Adipose tissue (tissue), 3 donors: ENCODE measurements around the gene GAB2. TPM values are rescaled to one million over a fixed set of nuclear protein-coding genes. Genes with fewer than 3 reads are reported as not detected.

Source experiments
- H3K27ac ChIP-seq: one replicate; pipeline ENCODE4 v1.5.1; 2013; ENCODE audit warnings: low read depth, low read length
- WGBS, 3 donors: extraction: QIAGEN DNeasy Blood & Tissue Kit; methylation state at CpG; one replicate each; pipeline ENCODE4 v1.1.7; 2013; 5-methylcytosine and 5-hydroxymethylcytosine counted together
- polyA plus RNA-seq, 3 donors: library from polyadenylated mRNA; stranded (reverse); fragments of 200-250 nt; gene quantifications; one replicate each; pipeline ENCODE4 v1.2.3, GENCODE V29; 2013
- donor health status: healthy with polysubstance abuse.
- donor health status: Bipolar disorder and iron deficiency.
- donor health status: healthy.

The GAB2 gene
- polyA plus RNA-seq, 3 donors = 5.3 to 24.9 (median 22.8) TPM

- H3K27ac ChIP-seq = no peak overlapping the region
- 91 to 95% (median 93%) methylated on average over 14 of the region's 14 CpGs for WGBS, 3 donors
Measured at GRCh38 chr11:78351979-78352841, 65.4 kb downstream of the GAB2 start.

GRCh38 chr11:78351193-78351592 lies 66.4 kb downstream of the GAB2 start:
- no peak overlapping the region for H3K27ac ChIP-seq
- 47 to 89% (median 48%) methylated on average over 3 of the region's 3 CpGs for WGBS, 3 donors

GRCh38 chr11:78350646-78351165 lies 66.9 kb downstream of the GAB2 start:
- no peak overlapping the region for H3K27ac ChIP-seq
- WGBS, 3 donors = 4 to 43% (median 6%) methylated on average over 7 of the region's 7 CpGs

GRCh38 chr11:78350091-78350645 lies 67.5 kb downstream of the GAB2 start:
- no peak overlapping the region for H3K27ac ChIP-seq
- 6 to 36% (median 9%) methylated on average over 6 of the region's 6 CpGs for WGBS, 3 donors

- no peak overlapping the region for H3K27ac ChIP-seq
- WGBS, 3 donors = 16 to 44% (median 27%) methylated on average over 3 of the region's 3 CpGs
Measured at GRCh38 chr11:78349624-78350023, 68.0 kb downstream of the GAB2 start.

- 41 to 67% (median 42%) methylated on average over 3 of the region's 3 CpGs for whole genome bisulfite sequencing, 3 donors
- H3K27ac ChIP-seq = no peak overlapping the region
Measured at GRCh38 chr11:78349114-78349513, 68.5 kb downstream of the GAB2 start.

- H3K27ac ChIP-seq = no peak overlapping the region
Measured at GRCh38 chr11:78347956-78348355, 69.7 kb downstream of the GAB2 start.

GRCh38 chr11:78346799-78347198 lies 70.8 kb downstream of the GAB2 start:
- WGBS, 3 donors = 60 to 83% (median 68%) methylated on average over 1 of the region's 1 CpG
- H3K27ac ChIP-seq = no peak overlapping the region

- 84 to 96% (median 86%) methylated on average over 3 of the region's 3 CpGs for WGBS, 3 donors
Measured at GRCh38 chr11:78345450-78345849, 72.2 kb downstream of the GAB2 start.

GRCh38 chr11:78344676-78345075 lies 72.9 kb downstream of the GAB2 start:
- WGBS, 3 donors = 95 to 100% (median 100%) methylated on average over 2 of the region's 2 CpGs
- H3K27ac ChIP-seq = no peak overlapping the region

More at GRCh38 chr11:78345450-78345849, 72.2 kb downstream of the GAB2 start:
- H3K27ac ChIP-seq = no peak overlapping the region

GRCh38 chr11:78344094-78344493 lies 73.5 kb downstream of the GAB2 start:
- no peak overlapping the region for H3K27ac ChIP-seq
- 93 to 98% (median 95%) methylated on average over 1 of the region's 1 CpG for WGBS, 3 donors

GRCh38 chr11:78343303-78343702 lies 74.3 kb downstream of the GAB2 start:
- 97 to 100% (median 98%) methylated on average over 2 of the region's 2 CpGs for WGBS, 3 donors
- no peak overlapping the region for H3K27ac ChIP-seq

- no peak overlapping the region for H3K27ac ChIP-seq
- WGBS, 3 donors = 95 to 99% (median 98%) methylated on average over 2 of the region's 2 CpGs
Measured at GRCh38 chr11:78341841-78342240, 75.8 kb downstream of the GAB2 start.

- no peak overlapping the region for H3K27ac ChIP-seq
- WGBS, 3 donors = 72 to 86% (median 74%) methylated on average over 2 of the region's 2 CpGs
Measured at GRCh38 chr11:78340530-78340929, 77.1 kb downstream of the GAB2 start.

- 74 to 79% (median 77%) methylated on average over 3 of the region's 3 CpGs for WGBS, 3 donors
- no peak overlapping the region for H3K27ac ChIP-seq
Measured at GRCh38 chr11:78339945-78340344, 77.7 kb downstream of the GAB2 start.

GRCh38 chr11:78339483-78339882 lies 78.1 kb downstream of the GAB2 start:
- 79 to 92% (median 91%) methylated on average over 1 of the region's 1 CpG for WGBS, 3 donors
- H3K27ac ChIP-seq = no peak overlapping the region

GRCh38 chr11:78338702-78339101 lies 78.9 kb downstream of the GAB2 start:
- H3K27ac ChIP-seq = no peak overlapping the region
- 93 to 98% (median 95%) methylated on average over 6 of the region's 6 CpGs for WGBS, 3 donors

- 87 to 94% (median 93%) methylated on average over 1 of the region's 1 CpG for WGBS, 3 donors
- no peak overlapping the region for H3K27ac ChIP-seq
Measured at GRCh38 chr11:78338138-78338537, 79.5 kb downstream of the GAB2 start.

GRCh38 chr11:78337554-78337924 lies 80.1 kb downstream of the GAB2 start:
- no peak overlapping the region for H3K27ac ChIP-seq
- 72 to 88% (median 81%) methylated on average over 2 of the region's 2 CpGs for WGBS, 3 donors
